Measurements from ENCODE around the gene HYDIN.
"Not testable (repeated sequence)": the region's sequence is repeated elsewhere in the genome, so short reads cannot be mapped to it uniquely, and the experiment has no call there.

The HYDIN gene

DNA sequence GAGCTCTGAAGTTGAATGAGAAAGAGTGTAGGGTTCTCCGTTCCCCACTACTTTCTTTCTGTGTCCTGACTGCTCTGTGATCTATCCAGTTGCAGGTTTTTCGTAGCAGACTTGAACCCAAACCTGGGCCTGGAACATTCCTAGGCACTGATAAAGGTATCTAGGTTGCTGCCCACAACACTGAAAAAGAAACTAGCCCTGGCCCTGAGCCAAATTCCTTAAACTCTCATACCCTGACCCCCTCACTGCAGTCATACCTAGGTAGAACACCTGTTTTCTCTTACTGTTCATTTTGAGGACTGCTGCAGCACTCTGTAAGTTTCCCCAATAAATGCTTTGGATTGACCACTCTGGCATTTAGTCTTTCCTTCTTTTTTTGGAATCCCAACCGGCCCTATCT is 5.4 kb downstream of the HYDIN start:
- no peak for DNase-seq (ENCODE audit: low read depth)

DNA sequence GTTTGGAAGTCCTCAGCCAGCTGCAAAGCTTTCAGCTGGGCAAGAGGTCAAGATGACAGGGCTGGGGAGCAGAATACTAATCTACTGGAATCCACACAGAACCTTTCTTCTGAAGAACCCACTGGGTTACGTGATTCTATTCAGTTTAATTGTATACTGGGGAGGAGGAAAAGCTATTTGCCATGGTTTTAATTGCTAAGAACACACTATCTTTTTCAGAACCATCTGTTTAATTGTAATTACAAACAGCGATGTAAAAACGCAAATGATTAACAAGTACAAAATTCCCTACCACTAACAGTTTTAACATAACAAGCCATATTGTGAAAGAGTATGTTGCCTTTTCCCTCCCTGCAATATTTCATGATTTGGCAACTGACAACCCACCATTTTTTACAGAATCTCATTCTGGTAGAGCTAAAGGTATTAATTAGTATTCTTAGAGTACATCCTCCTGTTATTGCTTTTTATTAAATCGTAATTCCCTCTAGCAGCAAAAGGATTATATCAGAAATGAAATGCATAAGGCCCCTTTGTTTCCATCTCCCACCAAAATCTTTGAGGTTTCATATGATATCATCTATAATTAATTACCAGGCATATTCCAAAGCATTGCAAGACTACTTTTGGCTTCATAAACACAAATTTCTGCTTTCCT is 12.1 kb downstream of the HYDIN start:
- no peak for DNase-seq (ENCODE audit: low read depth)

- no peak for DNase-seq (ENCODE audit: low read depth)
Measured at GRCh38 chr16:71217506-71217905, 13.0 kb downstream of the HYDIN start.

GRCh38 chr16:71216714-71217113 is 13.8 kb downstream of the HYDIN start:
- DNase-seq (ENCODE audit: low read depth) = no peak

GRCh38 chr16:71214746-71215381 is 15.7 kb downstream of the HYDIN start:
- DNase-seq (ENCODE audit: low read depth) = peak; percentile 2

DNA sequence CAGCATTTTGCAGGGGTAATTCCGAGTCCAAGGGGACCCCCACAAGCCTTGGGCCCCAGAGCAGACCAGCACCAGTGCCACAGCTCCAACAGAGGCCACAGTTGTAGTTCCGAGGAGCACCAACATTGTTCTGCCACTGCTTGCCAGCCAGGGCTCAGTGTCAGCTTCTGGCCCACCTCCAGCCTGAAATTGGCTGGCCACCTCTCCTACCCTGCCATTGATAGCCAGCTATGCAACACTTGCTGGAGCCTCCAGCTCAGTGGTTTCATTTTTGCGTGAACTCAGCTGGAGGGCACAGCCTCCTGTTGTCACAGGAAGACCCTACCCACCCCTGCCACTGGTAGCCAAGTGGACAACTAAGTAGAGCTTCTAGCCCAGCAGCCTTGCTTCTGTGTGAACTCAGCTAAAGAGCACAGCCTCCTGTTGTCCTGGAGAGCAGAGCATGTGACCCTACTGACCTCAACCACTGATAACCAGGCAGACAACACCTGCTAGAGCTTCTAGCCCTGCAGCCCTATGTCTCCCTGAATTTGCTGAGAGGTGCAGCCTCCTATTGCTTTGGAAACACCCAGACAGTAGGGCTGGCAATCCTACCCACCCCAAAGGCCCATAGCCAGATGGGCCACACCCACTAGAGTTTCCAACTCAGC is 24.9 kb downstream of the HYDIN start:
- no peak for DNase-seq (ENCODE audit: low read depth)

GRCh38 chr16:71203631-71204030 is 26.9 kb downstream of the HYDIN start:
- DNase-seq (ENCODE audit: low read depth) = no peak

DNA sequence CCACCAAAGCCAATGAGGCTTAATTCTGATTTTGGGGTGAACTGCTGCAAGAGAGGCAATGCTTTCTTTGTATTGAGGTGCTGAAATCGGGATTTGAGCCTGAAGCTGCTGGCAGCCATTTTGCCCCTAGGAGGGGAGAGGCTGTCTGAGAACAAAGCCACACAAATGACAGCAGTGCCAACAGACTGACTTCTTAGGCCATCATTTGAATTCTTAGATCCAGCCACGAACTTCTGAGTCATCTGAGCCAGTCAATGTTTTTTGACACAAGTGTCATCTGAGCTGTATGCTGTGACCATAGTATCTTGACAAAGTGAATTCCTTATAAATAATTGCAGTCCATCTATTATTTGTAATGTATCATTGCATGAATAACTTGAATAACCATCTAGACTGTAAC is 29.0 kb downstream of the HYDIN start:
- no peak for DNase-seq (ENCODE audit: low read depth)

GRCh38 chr16:71201054-71201453 is 29.5 kb downstream of the HYDIN start:
- DNase-seq (ENCODE audit: low read depth) = no peak

GRCh38 chr16:71198408-71198807 is 32.1 kb downstream of the HYDIN start:
- no peak for DNase-seq (ENCODE audit: low read depth)

- DNase-seq (ENCODE audit: low read depth) = no peak
Measured at GRCh38 chr16:71192387-71192786, 38.1 kb downstream of the HYDIN start.

DNA sequence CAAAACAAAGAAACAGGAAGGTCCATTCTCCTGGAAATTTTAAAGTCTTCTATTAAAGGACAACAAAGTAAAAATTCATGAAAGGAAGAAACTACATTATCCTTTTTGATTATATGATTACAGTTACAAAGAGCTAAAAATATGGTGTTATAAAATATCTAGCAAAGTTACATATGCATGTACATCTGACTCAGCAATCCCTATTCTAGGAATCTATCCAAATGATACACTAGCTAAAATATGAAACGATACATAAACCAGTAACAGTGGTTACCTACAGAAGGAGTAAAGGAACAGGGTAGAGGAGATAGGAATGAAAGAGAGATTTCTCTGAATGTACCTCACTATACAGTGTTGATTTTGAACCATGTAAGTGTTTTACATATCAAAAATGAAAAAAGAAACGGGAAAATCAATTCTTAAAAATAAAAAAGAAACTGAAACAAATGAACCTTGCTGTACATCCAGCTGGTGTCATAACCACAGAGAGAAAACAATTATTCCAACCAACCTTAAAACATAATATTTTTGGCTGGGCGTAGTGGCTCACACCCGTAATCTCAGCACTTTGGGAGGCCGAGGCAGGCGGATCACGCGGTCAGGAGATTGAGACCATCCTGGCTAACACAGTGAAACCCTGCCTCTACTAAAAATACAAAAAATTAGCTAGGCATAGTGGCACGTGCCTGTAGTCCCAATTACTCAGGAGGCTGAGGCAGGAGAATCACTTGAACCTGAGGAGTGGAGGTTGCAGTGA is 41.4 kb downstream of the HYDIN start:
- DNase-seq (ENCODE audit: low read depth) = no peak

DNA sequence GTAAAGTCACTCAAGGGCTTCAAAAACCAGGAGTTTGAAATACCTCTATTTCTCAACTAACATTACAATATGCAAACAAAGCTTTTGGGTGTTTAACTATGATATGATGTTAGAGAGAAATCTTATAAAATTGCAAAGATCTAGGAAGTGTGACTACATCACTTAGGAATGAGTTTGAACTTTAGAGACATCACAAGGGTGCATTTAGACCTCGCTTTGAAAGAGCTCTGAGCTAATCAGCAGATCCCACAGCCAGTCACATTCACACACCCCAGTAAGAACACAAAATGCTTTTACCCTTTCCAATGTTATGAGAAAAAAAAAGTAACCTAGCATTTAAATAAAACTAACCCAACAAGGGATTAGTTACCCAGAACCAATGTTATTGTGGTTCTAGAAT is 45.2 kb downstream of the HYDIN start:
- no peak for DNase-seq (ENCODE audit: low read depth)

GRCh38 chr16:71179569-71179968 is 51.0 kb downstream of the HYDIN start:
- no peak for DNase-seq (ENCODE audit: low read depth)

GRCh38 chr16:71172481-71173207 is 57.9 kb downstream of the HYDIN start:
- no peak for DNase-seq (ENCODE audit: low read depth)

DNA sequence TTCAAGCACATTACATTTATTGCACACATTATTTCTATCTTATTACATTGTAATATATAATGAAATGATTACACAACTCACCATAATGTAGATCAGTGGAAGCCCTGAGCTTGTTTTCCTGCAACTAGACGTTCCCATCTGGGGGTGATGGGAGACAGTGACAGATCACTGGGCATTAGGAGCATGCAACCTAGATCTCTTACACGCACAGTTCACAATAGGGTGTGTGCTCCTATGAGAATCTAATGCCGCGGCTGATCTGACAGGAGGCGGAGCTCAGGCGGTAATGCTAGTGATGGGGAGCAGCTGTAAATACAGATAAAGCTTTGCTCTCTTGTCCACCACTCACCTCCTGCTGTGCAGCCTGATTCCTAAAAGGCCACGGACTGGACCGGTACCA is 69.5 kb downstream of the HYDIN start:
- not testable (repeated sequence) for DNase-seq (ENCODE audit: low read depth)

DNA sequence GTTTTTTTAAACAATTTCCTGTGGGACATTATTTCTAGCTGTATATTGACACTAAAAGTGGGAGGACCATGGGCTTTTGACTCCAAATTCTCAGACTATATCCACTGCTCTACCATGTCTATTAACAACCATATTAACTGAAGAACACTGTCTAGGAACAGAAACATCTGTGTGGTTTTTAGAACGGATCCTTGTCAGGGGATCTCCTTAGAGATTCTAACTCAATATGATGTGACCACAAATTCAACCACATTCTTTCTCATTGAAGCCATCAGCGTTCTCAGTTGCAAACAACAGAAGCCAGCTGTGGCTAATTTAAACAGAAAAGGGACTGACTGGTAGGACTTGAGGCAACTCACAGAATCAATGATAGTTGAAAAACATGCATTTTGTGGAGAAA is 73.2 kb downstream of the HYDIN start:
- not testable (repeated sequence) for DNase-seq (ENCODE audit: low read depth)

DNA sequence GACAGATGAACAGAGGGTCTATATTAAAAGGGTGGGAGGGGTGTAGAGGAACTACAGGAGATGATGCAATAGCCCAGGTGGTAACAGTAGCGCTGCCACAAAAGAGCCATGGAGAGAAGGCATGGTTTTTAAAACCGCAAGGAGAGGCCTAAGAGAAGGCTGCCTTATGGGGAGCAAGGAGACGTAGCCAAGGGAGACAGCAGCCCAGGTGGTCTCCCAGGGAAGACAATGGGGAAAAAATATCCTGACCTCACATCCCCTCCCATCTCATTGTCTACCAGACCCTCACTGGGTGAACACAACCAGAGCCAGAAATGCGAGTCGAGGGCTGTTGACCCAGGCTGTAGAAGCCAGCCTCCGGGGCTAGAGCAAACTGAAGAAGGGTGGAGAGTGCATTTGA is 77.2 kb downstream of the HYDIN start:
- DNase-seq (ENCODE audit: low read depth) = not testable (repeated sequence)

- DNase-seq (ENCODE audit: low read depth) = not testable (repeated sequence)
Measured at GRCh38 chr16:71151654-71152053, 78.9 kb downstream of the HYDIN start.

DNA sequence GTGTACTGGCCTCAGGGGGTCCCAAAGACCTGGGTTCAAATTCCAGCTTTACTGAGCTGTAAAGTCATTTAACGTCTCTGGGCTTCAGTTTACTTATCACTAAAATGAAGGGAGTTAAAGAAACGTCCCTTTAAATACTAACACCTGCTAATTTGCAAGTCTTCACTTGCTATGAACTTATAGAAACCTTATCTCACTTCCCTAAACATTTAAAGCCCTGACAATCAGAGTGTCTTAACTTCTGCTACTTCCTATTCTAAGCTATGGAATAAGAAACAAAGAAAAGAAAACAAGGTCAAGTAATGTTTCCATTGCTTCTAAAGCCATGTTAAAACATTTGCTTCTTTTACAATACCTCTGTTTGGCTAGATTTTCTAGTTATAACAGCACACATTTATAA is 87.3 kb downstream of the HYDIN start:
- not testable (repeated sequence) for DNase-seq (ENCODE audit: low read depth)

DNA sequence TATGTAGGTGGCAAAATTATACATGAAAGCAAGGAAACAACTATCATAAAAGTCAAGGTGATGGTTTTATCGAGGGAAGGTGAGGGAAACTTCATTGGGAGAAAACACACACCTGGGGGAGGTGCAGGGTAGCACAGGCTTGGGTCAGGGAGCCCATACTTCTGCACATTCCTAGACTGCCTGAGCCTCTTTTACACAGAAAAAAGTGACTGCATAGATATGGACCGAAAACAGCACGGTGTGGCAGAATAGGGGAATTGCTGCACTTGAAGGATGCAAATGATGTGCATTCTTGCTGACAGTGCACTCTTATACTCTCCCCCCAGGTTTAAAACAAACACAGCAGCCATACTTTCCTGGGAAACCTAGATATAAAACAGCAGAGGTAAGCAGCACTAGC is 120.0 kb downstream of the HYDIN start:
- not testable (repeated sequence) for DNase-seq (ENCODE audit: low read depth)

GRCh38 chr16:71109656-71110208 is 120.8 kb downstream of the HYDIN start:
- DNase-seq (ENCODE audit: low read depth) = not testable (repeated sequence)
